Activated CD8-positive, alpha-beta memory T cell treated with anti-CD3 and anti-CD28 coated beads for 48 hours (primary cell): ENCODE data around the gene AMBRA1.

Experiments
- DNase-seq, 3 experiments: peaks; one replicate each; pipeline ENCODE4 v3.0.0-alpha.2; 2020; ENCODE audit warnings: low read depth in 2 of 3, low spot score in 2 of 3

AMBRA1 gene

GRCh38 chr11:46508360-46508759 is 85.5 kb downstream of the AMBRA1 start:
- no peak for DNase-seq

GRCh38 chr11:46506483-46506791 is 87.4 kb downstream of the AMBRA1 start:
- no peak for DNase-seq

GRCh38 chr11:46505741-46506482 is 87.9 kb downstream of the AMBRA1 start:
- DNase-seq: no peak

GRCh38 chr11:46504817-46505613 is 88.8 kb downstream of the AMBRA1 start:
- DNase-seq: no peak

- no peak for DNase-seq
These were observed 94.0 kb downstream of the AMBRA1 start for GRCh38 chr11:46499821-46500220.

GRCh38 chr11:46498968-46499367 is 94.9 kb downstream of the AMBRA1 start:
- no peak for DNase-seq

GRCh38 chr11:46498179-46498578 is 95.6 kb downstream of the AMBRA1 start:
- no peak for DNase-seq

GRCh38 chr11:46497498-46497897 is 96.3 kb downstream of the AMBRA1 start:
- no peak for DNase-seq

GRCh38 chr11:46493791-46494190 is 100.0 kb downstream of the AMBRA1 start:
- DNase-seq: no peak

GRCh38 chr11:46492532-46492931 is 101.3 kb downstream of the AMBRA1 start:
- DNase-seq: no peak

- DNase-seq: no peak
These were observed 102.0 kb downstream of the AMBRA1 start for GRCh38 chr11:46491661-46492330.

GRCh38 chr11:46490666-46491065 is 103.2 kb downstream of the AMBRA1 start:
- no peak for DNase-seq

- no peak for DNase-seq
These were observed 103.9 kb downstream of the AMBRA1 start for GRCh38 chr11:46489656-46490560.

- DNase-seq: no peak
These were observed 107.9 kb downstream of the AMBRA1 start for GRCh38 chr11:46485856-46486443.

- no peak for DNase-seq
These were observed 109.7 kb downstream of the AMBRA1 start for GRCh38 chr11:46484101-46484500.

GRCh38 chr11:46480909-46481308 is 112.9 kb downstream of the AMBRA1 start:
- DNase-seq: no peak

GRCh38 chr11:46480166-46480726 is 113.6 kb downstream of the AMBRA1 start:
- DNase-seq: no peak

- DNase-seq: no peak
These were observed 114.2 kb downstream of the AMBRA1 start for GRCh38 chr11:46479601-46480000.

- no peak for DNase-seq
These were observed 115.6 kb downstream of the AMBRA1 start for GRCh38 chr11:46478196-46478595.

- no peak for DNase-seq
These were observed 116.7 kb downstream of the AMBRA1 start for GRCh38 chr11:46477136-46477535.
